ENCODE measurements around the gene SEC14L6.
"Not testable (repeated sequence)": the region's sequence is repeated elsewhere in the genome, so short reads cannot be mapped to it uniquely, and the experiment has no call there.

Gene SEC14L6

DNA sequence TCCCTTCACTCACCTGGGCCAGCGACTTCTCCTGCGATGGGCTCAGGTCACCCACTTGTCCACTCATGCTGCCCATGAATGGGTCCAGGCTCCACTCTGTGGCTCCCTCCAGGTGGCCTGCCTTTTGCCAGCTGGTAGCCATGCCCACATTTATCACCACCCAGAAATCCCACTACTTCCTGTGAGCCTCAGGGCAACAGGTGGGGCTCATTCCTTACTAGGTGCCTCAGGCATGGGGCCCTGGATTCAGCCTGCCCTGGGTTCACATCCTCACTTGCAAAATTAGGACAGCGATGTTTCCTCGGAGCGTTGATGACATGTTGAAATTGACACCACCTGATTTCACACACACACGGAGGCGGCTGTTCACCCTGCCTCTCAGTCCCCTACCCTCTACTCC lies at the start of gene SEC14L6:
Gene SEC14L6 (minus strand): TSS at position 126 of the 400 bp plus-strand sequence. CDS start 59 bp downstream, at position 67.
- DNase-seq: no peak

DNA sequence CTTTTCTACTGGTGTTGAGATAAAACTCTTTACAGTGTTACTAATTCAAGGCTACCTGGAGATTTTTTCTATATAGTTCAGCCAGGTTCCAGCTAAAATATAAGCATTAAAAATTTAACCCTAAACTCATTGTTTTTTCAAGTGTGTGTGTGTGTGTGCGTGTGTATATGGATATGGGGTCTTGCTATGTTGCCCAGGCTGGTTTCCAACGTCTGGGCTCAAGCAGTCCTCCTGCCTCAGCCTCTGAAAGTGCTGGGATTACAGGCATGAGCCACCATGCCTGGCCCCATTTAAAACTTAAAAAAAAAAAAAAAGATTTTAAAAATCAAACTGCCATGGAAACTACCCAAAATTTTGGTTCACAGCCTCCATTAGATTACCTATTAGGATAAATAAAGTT lies 49.7 kb upstream of the SEC14L6 start:
- DNase-seq: no peak

DNA sequence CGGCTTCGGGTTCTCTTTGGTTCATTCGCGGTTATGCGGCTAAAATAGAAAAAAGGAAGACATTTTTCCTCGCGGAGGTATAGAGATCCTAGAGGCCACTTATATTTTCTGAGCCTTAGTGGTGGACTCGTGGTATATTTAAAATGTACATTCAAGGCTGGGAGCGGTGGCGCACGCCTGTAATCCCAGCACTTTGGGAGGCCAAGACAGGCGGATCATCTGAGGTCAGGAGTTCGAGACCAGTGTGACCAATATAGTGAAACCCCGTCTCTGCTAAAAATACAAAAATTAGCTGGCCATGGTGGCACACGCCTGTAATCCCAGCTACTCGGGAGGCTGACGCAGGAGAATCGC lies 45.8 kb upstream of the SEC14L6 start:
- DNase-seq: not testable (repeated sequence)

DNA sequence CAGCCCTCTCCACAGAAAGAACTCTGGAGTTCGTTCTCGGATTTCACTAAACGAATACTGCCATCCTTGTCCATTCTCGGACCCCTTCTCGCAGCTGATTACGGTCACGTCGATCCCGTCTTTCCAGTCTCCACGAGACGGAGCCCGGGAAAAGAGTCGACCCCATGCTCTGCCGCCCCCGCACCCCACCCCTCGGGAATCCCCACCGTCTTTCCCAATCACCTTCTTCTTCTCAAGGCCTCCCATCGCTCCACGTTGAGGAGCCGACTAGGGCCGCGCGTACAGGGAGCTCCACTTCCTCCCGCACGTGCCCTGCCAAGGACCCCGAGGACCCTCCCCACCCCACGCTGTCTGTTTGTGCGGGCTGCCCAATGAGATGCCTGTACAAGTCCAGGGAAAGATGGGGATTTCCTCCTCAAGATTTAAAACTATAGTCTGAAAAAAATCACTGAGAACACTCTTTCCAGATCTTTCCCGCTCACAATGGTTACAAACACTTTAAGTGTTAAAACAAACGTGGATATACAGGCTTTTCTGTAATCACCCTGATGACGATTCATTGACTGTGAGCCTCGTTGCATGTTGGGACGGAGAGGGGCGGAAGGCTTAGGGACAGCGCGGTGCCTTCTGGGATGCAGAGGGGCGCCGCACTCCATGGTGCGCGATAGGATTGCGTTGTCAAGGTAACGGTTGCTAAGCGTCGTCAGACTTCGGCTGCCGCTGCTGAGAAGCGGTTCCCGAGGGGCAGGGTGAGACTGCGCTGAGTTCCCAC lies 45.2 kb upstream of the SEC14L6 start, which contains the start of gene PES1:
Gene PES1 (minus strand): TSS at position 323 of the 772 bp plus-strand sequence. CDS start 77 bp downstream, at position 246.
- DNase-seq: peak; percentile 92

DNA sequence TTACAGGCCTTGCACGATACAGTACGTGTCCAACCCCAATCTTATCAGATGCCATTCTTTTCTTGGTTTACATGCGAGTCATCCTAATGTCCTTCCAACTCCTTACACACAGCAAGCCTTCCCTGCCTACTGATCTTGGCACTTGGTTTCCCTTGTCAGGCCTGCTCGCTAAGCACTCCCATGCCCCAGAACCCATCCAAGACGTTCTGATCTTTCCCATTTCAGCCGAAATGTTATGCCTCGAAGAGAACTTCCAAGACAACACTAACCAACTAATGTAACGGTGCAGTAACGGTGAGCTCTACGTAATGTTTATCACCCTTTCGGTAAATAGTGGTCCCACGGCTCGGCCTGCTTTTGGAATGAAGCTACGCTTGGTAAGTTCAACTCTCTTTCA lies 44.6 kb upstream of the SEC14L6 start:
- DNase-seq: no peak

DNA sequence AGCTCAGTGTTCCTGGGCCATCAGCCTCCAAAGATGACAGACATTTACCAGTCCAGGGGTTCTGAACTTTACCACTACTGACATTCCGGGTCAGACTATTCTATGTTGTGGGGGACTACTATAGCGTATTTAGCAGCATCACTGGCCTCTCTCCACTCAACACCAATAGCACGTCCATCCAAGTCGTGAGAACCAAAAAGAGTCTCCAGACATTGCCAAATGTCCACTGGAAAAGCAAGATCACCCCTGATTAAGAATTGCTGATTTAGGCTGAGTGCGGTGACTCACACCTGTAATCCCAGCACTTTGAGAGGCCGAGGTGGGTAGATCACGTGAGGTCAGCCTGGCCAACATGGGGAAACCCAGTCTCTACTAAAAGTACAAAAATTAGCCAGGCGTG lies 39.9 kb upstream of the SEC14L6 start:
- no peak for DNase-seq

DNA sequence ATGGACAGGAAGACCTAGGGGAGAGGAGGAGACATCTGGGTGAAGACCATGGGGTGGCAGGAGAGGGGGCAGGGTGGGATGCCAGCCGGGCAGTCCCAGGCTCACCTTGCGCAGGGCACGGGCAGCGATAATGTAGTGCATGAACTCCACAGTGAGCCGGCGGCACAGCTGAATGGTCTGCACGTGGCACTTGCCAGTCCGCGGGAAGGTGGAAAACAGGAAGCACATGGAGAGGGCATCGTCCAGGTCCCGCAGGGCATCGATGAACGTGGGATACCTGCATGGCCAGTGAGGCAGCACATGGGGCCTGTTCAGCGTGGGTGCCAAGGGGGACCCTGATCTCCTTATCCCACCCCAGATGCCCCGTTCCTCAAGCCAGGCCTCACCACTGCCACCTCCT lies 37.9 kb upstream of the SEC14L6 start:
- no peak for DNase-seq

DNA sequence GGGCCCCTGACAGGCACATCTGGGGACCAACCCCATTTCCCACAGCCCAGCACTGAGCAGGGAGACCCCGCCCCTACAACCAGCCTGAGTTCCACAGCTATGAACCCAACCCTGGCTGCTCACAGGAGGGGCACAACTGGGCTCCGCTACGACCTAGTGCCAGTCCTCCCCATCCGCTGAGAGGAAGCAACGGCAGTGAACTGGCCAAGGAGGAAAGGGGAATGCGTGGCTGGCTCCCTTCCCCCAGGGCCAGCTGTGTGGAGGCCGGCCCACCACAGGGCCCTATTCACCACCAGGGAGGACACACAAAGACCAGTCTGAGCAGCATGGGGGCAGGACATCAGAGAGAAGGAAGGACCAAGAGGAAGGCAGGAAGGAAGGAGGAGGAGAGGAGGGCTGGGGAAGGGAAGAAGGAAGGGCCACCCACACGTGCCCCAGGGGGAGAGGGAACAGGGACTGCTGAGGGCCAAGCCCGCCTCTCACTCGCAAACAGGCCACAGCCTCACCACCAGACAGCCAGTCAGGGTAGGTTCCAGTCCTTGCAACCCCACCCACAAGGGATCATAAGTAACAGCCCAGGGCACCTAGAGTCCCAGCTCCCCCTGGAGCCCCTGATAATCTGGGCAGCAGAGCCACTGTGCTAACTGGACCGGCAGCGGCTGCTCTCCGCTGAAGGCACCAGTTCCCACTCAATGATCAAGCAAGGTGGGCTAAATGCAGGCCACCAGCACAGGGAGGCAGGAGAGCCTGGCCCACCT lies 36.4 kb upstream of the SEC14L6 start:
- DNase-seq: no peak

DNA sequence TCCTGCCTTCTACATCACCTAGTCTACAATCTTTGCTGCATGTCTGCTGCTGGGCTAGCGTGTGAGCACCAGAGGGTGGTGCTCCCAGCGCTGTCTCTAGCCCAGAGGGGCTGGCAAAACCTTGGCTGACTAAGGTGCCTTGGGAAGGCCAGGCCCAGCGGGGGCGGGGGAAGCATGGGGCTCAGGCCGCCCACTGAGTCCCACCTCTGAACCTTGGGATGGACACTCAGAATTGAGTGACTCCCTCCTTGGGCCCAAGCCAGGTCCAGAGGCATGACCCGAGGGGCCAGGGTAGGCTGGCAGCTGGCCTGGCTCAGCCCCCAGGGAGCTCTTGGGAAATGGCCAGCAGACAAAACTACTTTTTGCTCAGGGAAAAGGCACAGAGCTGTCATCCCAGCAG lies 35.5 kb upstream of the SEC14L6 start:
- DNase-seq: no peak

DNA sequence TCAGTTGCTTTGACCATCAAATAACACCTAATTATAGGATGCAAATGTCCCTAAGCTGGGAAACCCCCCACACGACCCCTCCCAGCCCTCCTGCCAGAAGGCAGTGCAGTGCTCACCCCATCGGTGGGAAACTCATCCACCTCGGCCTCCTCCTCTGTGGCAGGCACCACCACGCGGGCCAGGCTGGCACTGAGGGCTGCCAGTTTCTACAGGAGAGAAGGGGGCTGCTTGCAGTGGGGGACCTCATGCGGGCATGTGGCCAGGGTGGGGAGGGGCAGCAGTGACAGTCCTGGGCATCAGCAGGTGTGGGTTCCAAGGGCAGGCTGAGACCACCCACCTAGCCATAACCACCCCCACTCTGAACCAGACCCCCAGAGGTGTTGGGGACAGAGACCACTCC lies 34.4 kb upstream of the SEC14L6 start:
- no peak for DNase-seq

DNA sequence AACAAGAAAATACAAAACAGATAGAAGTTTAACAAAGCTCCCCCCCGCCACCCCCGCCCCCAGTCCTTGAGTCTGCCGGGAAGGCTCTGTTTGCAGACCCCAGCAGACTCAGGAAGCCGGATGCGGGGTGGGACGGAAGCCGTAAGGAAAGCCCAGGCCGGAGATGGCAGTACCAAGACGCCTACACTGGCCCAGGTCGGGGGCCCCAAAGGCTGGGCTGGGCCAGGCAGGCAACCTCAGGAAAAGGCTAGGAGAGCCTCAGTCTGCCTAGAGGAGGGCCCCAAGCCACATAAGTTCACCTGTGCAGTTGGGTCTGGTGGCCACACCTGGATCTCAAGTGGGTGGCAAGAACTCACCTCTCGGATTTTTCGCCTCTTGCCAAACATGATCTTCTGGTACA lies 31.9 kb upstream of the SEC14L6 start:
- DNase-seq: no peak

DNA sequence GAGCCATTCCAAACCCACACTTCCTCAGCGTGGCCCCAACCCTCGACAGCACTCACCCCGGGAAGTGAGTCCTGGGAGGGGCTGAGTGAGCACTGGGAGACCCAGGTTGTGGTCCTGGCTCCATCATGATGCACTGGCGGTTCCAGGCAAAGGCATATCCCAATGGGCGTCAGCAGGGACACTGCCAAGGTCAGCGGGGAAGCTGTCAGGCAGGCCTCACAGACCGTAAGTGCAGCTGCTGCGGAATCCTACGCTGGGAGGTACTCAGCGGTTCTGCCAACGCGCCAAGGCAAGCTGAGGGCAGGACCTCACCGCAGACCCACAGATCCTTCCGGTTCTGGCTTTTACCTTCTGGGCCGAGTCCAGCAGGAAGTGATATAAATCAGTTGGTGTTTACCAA lies 29.3 kb upstream of the SEC14L6 start:
- DNase-seq: no peak

DNA sequence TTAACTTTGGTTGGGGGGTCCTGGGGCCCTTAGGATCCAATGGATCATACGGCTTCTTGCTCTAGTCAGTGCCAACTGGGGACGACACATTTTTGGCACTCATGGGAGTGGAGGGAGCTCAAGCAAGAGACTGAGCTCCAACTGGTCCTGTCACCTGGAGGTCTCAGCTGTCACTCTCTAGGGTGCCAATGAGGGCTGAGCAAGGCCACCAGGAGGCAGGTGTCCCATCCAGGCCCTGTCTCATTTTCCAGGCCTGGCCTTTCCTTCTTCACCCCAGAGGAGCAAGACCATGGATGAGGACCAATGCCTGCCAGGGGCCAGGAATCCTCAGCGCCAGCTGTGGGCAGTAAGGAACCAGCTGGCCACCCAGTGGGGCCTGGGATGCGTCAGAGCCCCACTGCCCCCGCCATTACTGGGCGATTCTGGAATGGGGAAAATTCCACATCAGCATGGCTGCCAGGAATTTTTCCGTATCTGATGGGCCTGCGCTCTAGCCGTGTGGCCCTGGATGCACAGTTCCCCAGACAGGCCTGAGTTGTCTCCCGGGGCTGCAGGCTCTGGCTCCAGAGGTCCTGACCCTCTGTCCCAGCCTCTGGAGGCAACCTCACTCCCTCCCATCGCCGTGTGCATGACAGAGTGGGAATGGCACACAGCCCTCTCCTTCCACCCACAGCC lies 28.6 kb upstream of the SEC14L6 start:
- DNase-seq: no peak

DNA sequence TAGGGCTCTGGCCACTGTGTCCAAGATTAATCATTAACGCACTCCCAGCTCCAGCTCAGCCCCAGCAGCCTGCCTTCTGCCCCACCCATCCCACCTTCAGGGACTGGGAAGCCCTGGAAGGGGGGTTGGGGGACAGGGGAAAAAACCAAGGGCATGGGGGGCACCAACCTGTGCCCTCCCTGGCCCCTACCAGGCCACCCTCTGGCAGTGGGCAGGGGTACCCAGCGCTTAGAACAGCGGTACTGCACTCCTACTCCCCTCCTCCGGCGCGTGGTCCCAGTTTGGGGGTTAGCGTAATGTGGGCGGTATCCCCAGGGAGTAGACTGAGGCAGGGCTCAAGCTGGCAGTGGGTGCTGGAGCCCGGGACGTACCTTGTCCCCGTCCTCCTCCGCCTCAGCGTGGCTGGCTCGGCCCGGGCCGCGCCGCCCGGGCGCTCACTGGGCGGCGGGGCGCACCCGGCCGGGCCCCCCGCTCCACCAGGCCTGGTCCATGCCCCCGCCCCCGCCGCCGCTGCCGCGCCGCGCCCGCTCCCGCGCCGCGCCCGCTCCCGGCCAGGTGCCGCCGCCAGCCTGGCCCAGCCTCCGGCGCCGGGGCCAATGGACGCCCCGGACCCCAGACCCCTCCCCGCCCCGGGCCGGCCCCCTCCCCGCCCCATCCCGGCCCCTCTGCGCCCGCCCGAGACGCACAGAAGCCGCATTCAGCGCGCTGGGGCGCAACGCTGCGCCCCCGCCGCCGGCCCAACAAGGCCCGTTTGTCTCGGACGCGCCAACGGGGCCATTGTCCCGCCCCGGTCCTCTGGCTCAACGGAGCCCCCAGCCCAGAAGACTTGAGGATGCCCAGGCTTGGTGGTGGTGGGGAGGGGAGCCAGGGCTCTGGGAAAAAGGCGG lies 27.8 kb upstream of the SEC14L6 start, which contains the start of gene GAL3ST1:
Gene GAL3ST1 (minus strand): TSS at position 571 of the 887 bp plus-strand sequence. CDS start 17,273 bp downstream, outside the sequence.
- DNase-seq: no peak

DNA sequence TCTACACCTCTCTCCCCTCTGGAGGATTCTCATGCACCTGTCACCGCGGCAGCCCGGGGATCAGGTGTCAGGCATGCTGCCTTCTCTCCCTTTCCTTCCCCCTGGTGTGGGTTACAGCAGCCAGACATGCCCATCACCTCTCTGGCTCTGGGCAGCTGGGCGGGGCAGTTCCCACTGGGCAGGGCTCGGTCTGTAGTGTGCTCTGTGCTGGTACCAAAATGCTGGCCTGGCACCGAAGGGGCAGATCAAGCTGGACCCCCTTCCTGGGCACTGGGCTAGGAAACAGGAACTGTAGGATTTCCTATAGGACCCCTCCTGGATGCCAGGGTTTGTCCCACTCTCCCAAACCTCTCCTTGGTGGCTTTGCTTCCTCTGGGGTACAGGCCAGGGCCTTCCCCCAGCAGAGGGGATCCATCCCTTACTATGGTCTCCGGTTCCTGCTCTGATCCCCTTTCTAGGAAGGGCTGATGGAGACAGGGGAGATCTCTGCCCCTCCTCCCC lies 27.1 kb upstream of the SEC14L6 start:
- no peak for DNase-seq

DNA sequence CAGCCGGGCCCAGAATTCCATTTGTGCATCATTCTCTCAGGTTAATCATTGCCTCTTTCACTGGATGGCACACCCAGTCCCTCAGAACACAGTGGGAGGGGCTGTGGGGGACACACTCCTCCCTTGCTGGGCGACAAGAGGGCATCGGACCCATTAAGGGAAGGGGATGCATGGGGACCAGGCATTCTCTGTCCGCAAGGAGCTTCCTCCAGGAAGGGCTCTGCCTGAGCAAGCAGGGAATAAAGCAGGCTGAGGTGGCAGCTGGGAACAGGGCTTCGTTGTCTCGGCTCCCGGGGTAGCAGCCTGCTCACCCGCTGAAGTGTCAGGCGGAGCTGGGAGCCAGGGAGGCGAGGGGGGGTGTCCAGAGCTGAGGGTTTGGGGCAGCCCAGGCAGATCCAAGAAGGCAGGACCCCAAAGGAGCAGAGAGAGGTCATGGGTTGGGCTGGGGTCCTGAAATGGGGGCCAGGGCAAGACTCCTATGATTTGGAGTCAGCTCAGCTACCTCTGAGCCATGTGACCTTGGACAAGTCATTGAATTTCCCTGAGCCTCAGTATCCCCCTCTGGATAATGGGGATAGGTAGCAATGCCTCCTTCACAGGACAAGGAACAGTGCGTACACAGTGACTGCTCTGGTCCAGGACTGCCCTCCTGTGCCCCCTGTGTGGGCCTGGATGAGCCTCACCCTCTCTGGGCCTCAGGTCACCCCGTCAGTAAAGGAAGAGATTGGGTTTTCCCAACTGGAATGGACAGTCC lies 26.5 kb upstream of the SEC14L6 start:
- DNase-seq: no peak

DNA sequence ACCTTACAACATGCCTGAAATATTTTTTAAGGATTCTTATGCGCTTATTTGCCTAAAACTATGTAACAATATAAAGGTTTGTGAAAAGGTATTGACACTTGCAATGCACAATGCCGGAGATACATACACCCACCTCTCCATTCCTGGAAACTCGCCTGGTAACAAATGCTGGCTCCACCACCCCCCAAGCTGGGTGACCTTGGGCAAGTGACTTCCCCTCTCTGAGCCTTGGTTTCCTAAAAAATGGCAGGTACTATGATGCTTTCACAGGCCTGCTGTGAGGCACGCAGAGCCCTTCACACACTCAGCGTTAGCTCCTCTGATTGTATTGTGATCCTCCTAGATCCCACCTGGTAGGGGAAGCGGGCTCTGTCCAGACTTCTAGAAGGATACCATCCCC lies 25.7 kb upstream of the SEC14L6 start:
- no peak for DNase-seq

DNA sequence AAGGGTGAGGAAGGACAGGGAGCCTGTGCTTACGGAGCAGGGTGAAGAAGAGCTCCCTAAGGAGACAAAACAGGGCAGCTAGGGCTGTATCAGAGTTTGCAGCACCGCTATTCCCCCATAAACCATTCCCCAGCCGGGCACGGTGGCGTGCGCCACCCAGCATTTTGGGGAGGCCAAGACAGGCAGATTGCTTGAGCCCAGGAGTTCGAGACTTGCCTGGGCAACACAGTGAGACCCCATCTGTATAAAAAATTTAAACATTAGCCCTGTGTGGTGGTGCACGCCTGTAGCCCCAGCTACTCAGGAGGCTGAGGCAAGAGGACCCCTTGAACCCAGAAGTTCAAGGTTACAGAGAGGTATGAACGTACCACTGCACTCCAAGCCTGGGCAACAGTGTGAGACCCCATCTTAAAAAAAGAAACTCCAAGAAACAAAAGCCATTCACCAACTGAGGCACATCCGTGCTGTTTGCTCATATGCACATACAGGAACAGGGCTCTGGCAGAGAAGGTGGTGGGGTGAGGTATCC lies 23.2 kb upstream of the SEC14L6 start:
- DNase-seq: no peak

DNA sequence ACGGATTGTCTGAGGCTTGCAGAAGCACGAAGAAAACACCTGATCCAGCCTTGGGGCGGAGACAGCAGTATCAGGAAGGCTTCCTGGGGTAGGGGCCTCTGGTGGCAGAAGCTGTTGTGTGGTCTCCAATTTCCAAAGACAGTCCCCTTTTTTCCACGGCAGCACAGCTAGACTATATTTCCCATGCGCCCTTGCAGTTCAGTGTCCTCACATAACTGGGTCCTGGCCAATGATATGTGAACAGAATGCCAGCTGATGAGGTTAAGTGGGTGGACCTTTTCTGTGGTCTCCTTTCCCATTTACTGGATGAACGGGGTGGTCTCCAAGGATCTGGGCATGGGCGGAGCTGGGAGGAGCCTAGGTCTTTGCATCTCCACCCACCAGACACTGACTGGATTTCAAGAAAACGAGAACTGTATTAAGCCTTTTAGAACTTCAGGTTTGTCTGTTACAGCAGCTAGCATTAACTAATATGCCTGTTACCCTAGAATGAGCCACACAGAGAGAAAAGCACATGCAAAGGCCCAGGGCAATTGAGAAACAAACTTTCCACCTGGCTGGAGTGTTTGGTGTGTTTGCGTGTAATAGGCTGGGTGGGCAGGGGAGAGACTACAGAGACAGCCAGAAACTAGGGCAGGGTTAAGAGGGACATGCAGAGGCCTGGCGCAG lies 21.7 kb upstream of the SEC14L6 start:
- DNase-seq: no peak

DNA sequence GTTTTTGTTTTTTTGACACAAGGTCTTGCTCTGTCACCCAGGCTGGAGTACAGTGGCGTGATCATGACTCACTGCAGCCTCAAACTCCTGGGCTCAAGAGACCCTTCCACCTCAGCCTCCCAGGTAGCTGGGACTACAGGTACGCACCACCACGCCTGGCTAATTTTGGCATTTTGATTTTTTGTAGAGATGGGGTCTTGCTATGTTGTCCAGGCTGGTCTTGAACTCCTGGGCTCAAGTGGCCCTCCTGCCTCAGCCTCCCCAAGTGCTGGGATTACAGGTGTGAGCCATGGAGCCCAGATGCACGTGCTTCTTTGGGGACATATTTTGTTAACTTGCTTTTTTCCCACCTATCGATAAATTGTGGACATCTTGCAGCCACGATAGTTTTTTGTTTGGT lies 20.7 kb upstream of the SEC14L6 start:
- DNase-seq: not testable (repeated sequence)

DNA sequence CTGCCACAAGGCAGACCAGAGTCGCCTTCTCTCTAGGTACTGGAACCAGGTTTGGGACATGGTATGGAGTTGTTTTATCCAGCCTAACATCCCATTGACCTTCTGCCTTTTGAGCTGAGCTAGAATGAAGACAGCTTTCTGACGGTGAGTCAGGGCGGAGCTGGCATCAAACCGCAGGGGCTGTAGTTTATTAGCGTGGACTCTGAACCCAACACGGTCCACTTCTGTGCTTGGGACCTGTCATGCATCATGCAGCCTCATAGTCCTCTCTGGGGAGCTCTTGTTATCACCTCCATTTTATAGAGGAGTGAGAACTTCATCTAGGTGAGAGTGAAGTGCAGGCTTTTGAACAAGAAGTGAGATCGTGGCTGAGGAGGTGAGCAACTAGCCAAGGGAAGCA lies 19.6 kb upstream of the SEC14L6 start:
- DNase-seq: no peak

Measured in GF-D8 (cell line).